ENCODE results near the gene NRXN3.

NRXN3 gene

DNA sequence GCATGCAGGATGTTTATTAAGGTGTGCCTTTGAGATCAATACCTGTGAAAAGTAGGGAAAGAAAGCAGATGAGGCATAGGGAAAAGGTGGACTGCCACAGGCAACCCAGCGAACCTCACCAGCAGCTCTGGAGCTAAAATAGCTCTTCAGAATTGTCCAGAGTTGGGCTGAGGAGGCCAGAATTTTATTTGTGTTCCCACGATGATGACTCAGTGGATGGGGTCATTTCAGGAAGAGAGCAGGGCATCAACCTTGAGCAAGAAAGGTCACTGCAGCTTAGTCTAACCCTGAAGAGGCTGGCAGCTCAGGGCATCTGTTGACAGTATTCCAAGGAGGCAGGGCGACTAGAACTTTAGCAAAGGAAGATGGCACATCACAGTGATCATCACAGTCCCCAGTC lies 1345.0 kb downstream of the NRXN3 start:
- peaks cover 1% of the 10 kb centered on the region for H3K27me3 Mint-ChIP-seq
- no peaks in the 10 kb centered on the region for H3K36me3 Mint-ChIP-seq
- H3K4me1 Mint-ChIP-seq, result no peaks in the 10 kb centered on the region
- peaks cover 2% of the 10 kb centered on the region for H3K9me3 Mint-ChIP-seq
- H3K4me3 Mint-ChIP-seq, result no peak overlapping the region
- no peak overlapping the region for H3K27ac Mint-ChIP-seq

DNA sequence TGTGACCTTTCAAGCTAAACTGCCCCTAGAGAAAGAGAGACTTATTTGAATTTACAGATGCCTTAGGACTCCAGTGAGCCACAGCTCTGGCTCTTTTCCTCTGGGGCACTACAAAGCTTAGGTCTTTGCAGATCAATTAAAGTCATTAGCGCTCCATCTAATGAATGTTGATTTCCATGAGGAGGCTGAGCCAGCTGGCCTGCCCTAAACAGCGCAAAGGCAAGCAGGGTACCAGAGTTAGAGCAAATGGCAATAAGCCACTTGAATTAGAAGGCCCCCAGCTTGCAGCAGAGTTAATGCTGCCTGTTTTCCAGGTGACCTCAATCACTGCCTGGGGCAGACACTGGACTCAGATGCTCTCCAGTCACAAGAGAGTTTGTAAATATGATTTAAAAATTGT lies 1345.8 kb downstream of the NRXN3 start:
- no peak overlapping the region for H3K4me3 Mint-ChIP-seq
- H3K4me1 Mint-ChIP-seq, result no peaks in the 10 kb centered on the region
- H3K27me3 Mint-ChIP-seq, result peaks cover 1% of the 10 kb centered on the region
- H3K27ac Mint-ChIP-seq, result no peak overlapping the region
- no peaks in the 10 kb centered on the region for H3K9me3 Mint-ChIP-seq
- H3K36me3 Mint-ChIP-seq, result no peaks in the 10 kb centered on the region

DNA sequence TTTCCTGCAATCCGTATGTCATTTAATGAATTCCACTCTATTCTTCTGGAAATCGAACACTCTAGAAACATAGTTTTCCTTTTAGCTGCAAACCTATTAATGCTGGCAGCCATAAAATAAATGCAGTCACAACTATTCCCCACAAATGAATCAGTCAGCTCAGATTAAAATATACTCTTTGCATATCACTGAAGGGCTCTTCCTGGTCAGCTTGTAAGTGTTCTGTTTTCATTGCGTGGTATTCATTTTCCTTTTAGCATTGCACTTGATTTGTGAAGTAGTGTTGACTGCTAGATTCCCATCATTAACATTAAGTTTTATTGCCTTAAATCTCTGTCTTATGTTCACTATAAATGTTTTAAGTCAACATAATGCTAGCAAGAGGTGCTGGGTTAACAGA lies 1355.2 kb downstream of the NRXN3 start:
- Mint-ChIP-seq H3K36me3 (no peaks in the 10 kb centered on the region), H3K9me3 (peaks cover 11% of the 10 kb centered on the region), H3K4me3 (no peak overlapping the region), H3K27ac (no peak overlapping the region), H3K27me3 (peaks cover 2% of the 10 kb centered on the region), H3K4me1 (no peaks in the 10 kb centered on the region)

DNA sequence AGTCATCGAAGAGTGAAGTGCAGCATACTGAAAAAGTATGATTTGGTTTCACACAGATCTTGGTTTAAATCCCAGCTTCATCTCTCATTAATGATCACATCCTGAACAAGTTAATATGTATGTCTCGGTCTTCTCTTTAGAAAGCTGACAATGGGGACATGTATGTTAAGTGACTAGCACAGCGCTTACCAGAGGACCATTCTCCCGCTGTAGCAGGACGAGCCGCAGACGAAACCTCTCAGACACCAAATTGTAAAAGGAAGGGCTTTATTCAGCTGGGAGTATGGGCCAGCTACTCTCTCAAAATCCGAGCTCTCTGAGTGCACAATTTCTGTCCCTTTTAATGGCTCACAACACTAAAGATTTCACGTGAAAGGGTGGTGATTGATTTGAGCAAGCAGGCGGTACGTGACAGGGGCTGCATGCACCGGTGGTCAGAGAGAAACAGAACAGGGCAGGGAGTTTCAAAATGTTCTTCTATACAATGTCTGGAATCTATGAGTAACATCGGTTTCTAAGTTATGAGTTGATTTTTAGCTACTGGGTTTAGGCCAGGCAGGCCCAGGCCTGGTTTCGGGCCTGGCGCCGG lies 1358.7 kb downstream of the NRXN3 start:
- no peaks in the 10 kb centered on the region for H3K4me1 Mint-ChIP-seq

DNA sequence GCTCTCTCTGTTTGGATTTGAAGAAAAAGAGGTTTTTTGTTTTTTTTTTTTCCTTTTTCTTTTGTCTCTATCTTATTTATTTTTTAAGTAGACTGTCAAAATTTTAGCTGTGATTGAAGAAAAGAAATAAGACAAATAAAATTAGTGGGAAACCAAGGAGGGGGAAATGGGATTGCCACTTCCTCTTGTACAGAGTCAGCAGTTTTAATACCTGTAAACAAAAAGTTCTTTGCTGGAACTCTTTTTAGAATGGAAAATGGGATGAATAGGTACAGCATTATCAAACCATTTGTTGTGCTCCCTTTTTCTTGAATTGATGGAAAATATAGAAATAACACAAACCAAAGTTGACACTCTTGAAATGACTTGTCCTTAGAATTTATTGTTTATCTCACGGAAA lies 1360.4 kb downstream of the NRXN3 start:
- H3K9me3 Mint-ChIP-seq, result no peaks in the 10 kb centered on the region
- H3K4me3 Mint-ChIP-seq, result no peak overlapping the region
- no peaks in the 10 kb centered on the region for H3K4me1 Mint-ChIP-seq
- no peaks in the 10 kb centered on the region for H3K36me3 Mint-ChIP-seq
- H3K27ac Mint-ChIP-seq, result no peak overlapping the region
- H3K27me3 Mint-ChIP-seq, result no peaks in the 10 kb centered on the region

More for the DNA sequence above, 1358.7 kb downstream of the NRXN3 start:
- Mint-ChIP-seq H3K36me3 (no peaks in the 10 kb centered on the region), H3K4me3 (no peak overlapping the region), H3K27ac (no peak overlapping the region), H3K9me3 (no peaks in the 10 kb centered on the region), H3K27me3 (no peaks in the 10 kb centered on the region)

DNA sequence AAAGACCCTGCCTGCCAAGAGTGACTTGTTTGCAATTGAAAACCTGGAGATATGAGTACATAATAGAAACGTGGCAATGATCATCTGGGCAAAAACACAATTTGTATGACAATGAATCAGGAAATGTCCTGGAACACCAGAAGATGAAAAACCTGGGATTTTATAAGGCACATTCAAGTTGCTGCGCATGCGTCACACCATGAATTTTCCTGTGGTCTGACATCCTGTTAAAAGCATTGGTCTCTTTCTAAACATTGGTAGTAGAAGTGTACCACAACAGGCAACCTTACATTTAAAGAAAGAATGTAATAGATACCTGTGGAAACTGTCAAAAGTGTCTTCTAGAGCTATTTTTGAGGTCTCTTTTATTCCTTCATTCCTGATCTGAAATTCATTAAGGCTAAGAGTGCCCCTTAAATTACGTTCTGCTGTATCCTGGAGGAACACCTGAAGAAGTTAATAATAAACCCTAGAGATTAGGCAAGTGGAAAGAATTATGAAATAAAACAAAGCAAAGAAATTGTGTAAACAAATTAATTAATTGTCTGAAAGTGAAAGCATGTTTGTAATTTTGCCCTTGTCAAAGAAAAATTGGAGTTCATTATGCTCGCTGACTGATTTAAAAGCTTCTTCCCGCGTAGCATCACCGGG lies 1364.7 kb downstream of the NRXN3 start:
- Mint-ChIP-seq H3K27ac (no peak overlapping the region), H3K36me3 (no peaks in the 10 kb centered on the region), H3K4me3 (no peak overlapping the region), H3K27me3 (no peaks in the 10 kb centered on the region), H3K9me3 (peaks cover 9% of the 10 kb centered on the region), H3K4me1 (no peaks in the 10 kb centered on the region)

DNA sequence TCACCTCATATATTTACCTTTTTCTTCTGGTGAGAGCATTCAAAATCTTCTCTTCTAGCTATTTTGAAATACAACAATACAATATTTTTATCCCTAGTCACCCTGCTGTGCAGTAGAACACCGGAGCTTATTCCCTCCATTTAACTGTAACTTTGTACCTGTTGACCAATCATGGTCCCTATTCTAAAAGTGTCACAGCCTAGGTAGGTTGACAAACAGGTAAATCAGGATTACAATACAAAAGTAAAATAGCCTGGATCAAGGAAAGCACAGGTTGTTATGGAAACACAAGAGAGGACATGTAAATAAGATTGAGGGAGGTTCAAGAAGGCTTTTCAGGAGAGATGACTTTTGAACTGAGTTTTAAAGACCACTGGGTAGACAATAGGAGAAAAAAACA lies 1370.2 kb downstream of the NRXN3 start:
- peaks cover 21% of the 10 kb centered on the region for H3K9me3 Mint-ChIP-seq
- no peaks in the 10 kb centered on the region for H3K27me3 Mint-ChIP-seq
- no peak overlapping the region for H3K27ac Mint-ChIP-seq
- no peak overlapping the region for H3K4me3 Mint-ChIP-seq
- no peaks in the 10 kb centered on the region for H3K36me3 Mint-ChIP-seq
- no peaks in the 10 kb centered on the region for H3K4me1 Mint-ChIP-seq

DNA sequence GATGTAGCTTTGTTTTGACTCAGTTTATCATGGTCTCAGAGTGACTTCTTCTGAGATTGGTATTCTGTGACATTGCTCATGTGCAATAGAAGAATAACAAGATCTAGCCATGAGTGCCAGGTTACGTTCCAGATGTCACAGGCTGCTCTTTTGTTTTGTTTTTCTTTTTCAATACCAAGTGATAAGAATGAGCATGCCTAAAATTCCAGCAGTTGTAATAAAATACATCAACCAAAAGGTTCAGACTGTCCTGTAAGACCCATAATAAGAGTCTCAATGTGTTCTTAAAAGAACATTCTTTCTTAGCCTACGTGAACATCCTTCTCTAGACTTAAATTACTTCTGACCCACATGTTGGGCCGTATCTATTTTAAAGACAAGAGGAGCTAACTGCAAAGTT lies 1371.9 kb downstream of the NRXN3 start:
- Mint-ChIP-seq H3K4me1 (no peaks in the 10 kb centered on the region), H3K9me3 (peaks cover 16% of the 10 kb centered on the region), H3K27me3 (no peaks in the 10 kb centered on the region), H3K4me3 (no peak overlapping the region), H3K36me3 (no peaks in the 10 kb centered on the region), H3K27ac (no peak overlapping the region)

DNA sequence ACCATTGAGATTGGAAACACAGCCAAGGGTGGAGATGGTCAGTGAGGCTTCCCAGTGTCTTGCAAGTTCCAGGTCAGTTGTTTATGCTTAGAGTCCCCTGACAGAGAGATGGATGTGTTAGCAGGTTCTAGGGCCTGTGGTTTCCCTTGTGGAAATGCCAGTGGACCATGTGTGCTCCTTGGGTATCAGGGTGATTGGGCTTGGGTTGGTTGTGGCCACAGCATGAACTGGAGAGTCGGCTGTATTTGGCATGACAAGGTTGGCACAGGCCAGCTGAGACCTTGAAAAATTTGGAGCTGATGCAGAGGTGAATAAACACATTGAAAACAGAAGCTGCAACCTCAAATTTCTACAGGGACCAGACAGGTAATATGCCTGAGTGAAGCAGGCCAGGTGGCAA lies 1373.2 kb downstream of the NRXN3 start:
- peaks cover 18% of the 10 kb centered on the region for H3K9me3 Mint-ChIP-seq
- no peak overlapping the region for H3K4me3 Mint-ChIP-seq
- no peaks in the 10 kb centered on the region for H3K36me3 Mint-ChIP-seq
- no peaks in the 10 kb centered on the region for H3K27me3 Mint-ChIP-seq
- H3K27ac Mint-ChIP-seq, result no peak overlapping the region
- no peaks in the 10 kb centered on the region for H3K4me1 Mint-ChIP-seq

DNA sequence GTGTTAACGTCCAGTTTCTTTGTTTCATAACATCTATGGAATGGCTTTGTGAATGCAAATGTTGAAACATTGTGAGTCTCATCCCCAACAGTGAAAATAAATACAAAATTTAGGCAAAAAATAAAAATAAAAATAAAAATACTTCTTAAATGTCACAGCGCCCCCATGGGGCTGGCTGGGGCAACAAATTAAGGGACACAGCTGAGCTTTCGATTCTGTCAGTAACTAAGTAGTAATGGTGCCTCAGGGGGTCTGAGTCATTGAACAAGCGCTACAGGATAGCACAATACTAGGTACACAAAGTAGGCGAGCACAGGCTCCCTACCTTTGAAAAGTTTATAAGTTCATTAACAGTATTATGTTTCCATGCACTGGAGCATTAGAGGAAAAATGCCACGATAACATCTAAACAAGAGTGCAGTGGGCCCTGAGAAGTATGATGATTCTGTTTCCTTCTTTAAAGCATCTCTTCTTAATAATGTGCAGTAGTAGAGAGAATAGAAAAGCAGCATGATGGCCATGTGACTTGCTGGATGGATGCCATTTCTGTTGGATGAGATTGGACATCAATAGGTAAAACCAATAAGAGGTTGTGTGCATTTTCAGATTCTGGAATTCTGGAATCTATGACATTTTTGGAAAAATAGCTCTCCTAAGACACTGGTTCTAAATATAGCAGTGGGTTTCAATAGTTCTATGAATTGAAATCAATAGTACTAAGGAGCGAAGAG lies 1374.0 kb downstream of the NRXN3 start:
- no peaks in the 10 kb centered on the region for H3K36me3 Mint-ChIP-seq
- H3K4me1 Mint-ChIP-seq, result no peaks in the 10 kb centered on the region
- no peak overlapping the region for H3K27ac Mint-ChIP-seq

DNA sequence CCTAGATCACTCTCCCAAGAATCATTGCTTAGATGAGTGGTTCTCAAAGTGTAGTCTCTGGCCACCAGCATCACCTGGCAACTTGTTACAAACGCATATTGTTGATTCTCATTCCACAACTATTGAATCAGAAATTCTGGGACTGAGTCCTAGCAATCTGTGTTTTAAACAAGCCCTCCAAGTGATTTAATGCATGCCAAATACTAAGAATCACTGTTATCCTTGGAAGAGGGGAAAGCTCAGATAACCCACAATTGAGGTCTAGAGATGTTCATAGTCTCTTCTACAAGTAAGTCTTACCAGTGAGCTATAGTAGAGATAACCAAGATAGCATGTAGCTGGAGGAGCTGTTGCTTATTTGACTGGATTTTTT lies 1374.5 kb downstream of the NRXN3 start:
- no peak overlapping the region for H3K27ac Mint-ChIP-seq
- peaks cover 18% of the 10 kb centered on the region for H3K9me3 Mint-ChIP-seq
- H3K27me3 Mint-ChIP-seq, result no peaks in the 10 kb centered on the region
- no peak overlapping the region for H3K4me3 Mint-ChIP-seq
- H3K36me3 Mint-ChIP-seq, result no peaks in the 10 kb centered on the region
- H3K4me1 Mint-ChIP-seq, result no peaks in the 10 kb centered on the region

More for the DNA sequence above, 1374.0 kb downstream of the NRXN3 start:
- Mint-ChIP-seq H3K4me3 (no peak overlapping the region), H3K9me3 (peaks cover 18% of the 10 kb centered on the region), H3K27me3 (no peaks in the 10 kb centered on the region)

DNA sequence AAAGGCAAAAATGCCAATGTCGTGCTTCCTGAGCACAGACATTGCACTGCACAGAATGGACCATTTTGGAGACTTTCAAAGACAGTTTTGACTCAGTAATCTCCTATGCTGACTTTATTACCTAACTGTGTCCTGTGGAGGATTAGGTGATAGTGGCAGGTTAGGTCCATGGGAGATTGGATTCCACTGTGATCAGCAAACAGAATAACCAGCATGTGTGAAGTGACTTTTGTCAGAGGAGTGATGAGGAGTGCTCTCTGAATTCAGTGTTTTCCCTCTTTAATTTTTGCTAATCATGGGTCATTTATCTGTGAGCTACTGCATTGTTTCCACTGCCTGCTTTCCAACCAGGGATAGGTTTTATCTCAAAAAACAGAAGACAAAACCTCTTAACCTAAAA lies 1378.7 kb downstream of the NRXN3 start:
- no peak overlapping the region for H3K4me3 Mint-ChIP-seq
- no peak overlapping the region for H3K27ac Mint-ChIP-seq
- no peaks in the 10 kb centered on the region for H3K27me3 Mint-ChIP-seq
- H3K4me1 Mint-ChIP-seq, result no peaks in the 10 kb centered on the region
- H3K9me3 Mint-ChIP-seq, result peaks cover 6% of the 10 kb centered on the region
- H3K36me3 Mint-ChIP-seq, result no peaks in the 10 kb centered on the region

DNA sequence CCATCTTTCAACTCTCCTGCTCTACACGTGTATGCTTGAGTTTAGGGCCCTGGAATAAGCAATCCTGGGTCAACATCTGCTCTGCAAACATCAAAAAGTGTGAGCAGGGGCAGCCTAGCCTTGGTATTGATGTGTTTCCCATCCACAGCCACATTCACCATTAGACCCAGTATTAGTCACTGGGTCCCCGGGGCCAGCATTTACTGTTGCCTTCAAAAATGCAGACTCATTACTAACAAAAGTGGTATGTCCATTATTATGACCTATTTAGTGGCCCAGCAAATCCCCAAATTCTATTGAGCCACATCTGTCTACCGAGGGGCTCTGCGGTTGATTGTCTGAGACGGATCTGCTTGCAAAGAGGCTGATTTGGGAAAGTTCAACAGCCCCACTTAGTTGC lies 1379.3 kb downstream of the NRXN3 start:
- no peak overlapping the region for H3K27ac Mint-ChIP-seq
- H3K4me1 Mint-ChIP-seq, result no peaks in the 10 kb centered on the region
- H3K9me3 Mint-ChIP-seq, result peaks cover 6% of the 10 kb centered on the region
- no peaks in the 10 kb centered on the region for H3K27me3 Mint-ChIP-seq
- no peak overlapping the region for H3K4me3 Mint-ChIP-seq
- no peaks in the 10 kb centered on the region for H3K36me3 Mint-ChIP-seq

DNA sequence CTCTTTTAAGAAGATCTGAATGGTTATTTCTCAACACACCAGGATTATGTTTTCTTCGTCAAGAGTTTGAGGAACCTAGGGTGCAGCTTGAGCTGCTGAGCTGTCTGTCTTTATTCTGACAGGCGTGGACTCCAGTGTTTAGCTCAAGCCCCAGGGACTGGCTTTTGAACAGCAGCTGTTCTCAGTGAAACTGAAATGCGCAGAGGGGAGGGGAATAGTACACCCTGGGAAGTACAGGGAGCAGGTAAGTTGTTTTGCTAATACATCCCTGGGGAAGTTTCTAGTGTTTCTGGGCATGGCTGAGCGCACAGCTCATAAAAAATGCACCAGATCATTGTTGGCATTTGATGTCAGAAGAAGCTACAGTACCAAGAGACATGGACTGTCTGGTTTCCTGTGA lies 1381.3 kb downstream of the NRXN3 start:
- Mint-ChIP-seq H3K4me1 (no peaks in the 10 kb centered on the region), H3K9me3 (peaks cover 6% of the 10 kb centered on the region), H3K27ac (no peak overlapping the region), H3K27me3 (no peaks in the 10 kb centered on the region), H3K4me3 (no peak overlapping the region), H3K36me3 (no peaks in the 10 kb centered on the region)

DNA sequence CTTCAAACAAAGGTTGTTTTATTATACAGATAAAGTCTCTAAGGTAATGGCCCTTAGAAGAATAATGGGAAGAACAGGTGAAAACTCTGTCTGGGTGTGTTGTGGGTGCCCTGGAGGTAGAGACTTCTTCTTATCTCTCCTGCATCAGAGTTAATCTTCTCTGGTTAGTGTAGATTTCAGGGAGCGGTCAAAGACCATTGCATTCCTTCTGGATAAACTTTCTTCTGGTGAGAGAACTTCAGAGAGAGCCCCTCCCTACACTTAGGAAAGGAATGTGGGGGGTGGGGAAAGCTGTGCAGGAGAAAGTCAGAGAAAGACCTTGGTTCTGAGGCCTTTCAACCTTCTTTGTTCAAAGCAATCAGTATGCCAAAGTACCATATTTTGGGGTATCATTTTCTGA lies 1382.6 kb downstream of the NRXN3 start:
- no peak overlapping the region for H3K27ac Mint-ChIP-seq
- H3K4me1 Mint-ChIP-seq, result no peaks in the 10 kb centered on the region
- no peak overlapping the region for H3K4me3 Mint-ChIP-seq
- H3K9me3 Mint-ChIP-seq, result peaks cover 7% of the 10 kb centered on the region
- no peaks in the 10 kb centered on the region for H3K27me3 Mint-ChIP-seq
- no peaks in the 10 kb centered on the region for H3K36me3 Mint-ChIP-seq

DNA sequence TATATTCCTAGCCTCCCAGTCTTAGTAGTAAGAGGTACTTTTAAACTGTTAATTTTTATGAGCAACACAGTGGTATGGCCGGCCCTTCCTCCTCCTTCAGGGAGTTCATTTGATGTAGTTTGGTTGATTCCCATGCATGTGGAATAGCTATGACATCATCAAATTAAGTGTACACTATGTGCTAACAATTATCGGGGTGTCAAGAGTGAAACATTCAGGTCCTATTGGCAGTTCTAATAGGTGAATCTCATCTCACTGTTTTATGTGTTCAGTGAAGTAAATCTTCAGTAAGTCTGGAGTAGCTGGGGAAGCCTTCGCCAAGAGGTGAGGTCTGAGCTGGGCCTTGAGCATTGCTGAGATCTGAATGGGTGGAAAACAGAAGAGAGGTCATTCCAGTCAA lies 1384.6 kb downstream of the NRXN3 start:
- Mint-ChIP-seq H3K9me3 (peaks cover 14% of the 10 kb centered on the region), H3K27ac (no peak overlapping the region), H3K27me3 (no peaks in the 10 kb centered on the region), H3K36me3 (no peaks in the 10 kb centered on the region), H3K4me1 (no peaks in the 10 kb centered on the region), H3K4me3 (no peak overlapping the region)

Measured in activated naive CD4-positive, alpha-beta T cell treated with anti-CD3 and anti-CD28 coated beads, Interleukin-2, amount 50 U/mL, for 24 hours (primary cell).